ENCODE results near the gene GABRR1. TPM values are rescaled to one million over a fixed set of nuclear protein-coding genes. Genes with fewer than 3 reads are reported as not detected.

The GABRR1 gene
- total and polyA plus RNA-seq, 2 donors (not counting 3 experiments of a cell fraction or from before 2014, with no cell fraction given), result not detected

- POLR2A ChIA-PET, result no interaction called here
- no peak overlapping the region for H2AFZ ChIP-seq (ENCODE audit: low read depth, low read length)
- H3K4me3 ChIP-seq (replicated peaks in 1 of 3; ENCODE audit: insufficient read depth in 1 of 3, low read depth in 1 of 3, low read length in 3 of 3), result no peak overlapping the region
- no peak overlapping the region for H3K4me2 ChIP-seq (ENCODE audit: insufficient read depth, low read length)
- dilution Hi-C loops (cut with MboI; ENCODE audit: extremely low pct_ligation_motif_present, low sequenced_read_pairs), result no loop called here
- CTCF ChIA-PET, result no interaction called here
- H3K36me3 ChIP-seq (ENCODE audit: control insufficient read depth in 2 of 2, extremely low read depth in 1 of 2, insufficient read depth in 2 of 2, low read length in 2 of 2), result no peaks in the 10 kb centered on the region
- FAIRE-seq, result no peak
- TF ChIP-seq GATA2 (IDR thresholded peaks at IDR 0.05; ENCODE audit: insufficient read depth, insufficient read length, low read depth, low read length), result no peak
- TF ChIP-seq FOS (IDR thresholded peaks at IDR 0.05; ENCODE audit: borderline replicate concordance, insufficient read depth, low read length), result no peak
- no peak for TF ChIP-seq JUN (IDR thresholded peaks at IDR 0.05; ENCODE audit: borderline replicate concordance, insufficient read depth, insufficient read length, low read depth)
- no peak for TF ChIP-seq CTCF (IDR thresholded peaks at IDR 0.05; ENCODE audit: extremely low read depth in 1 of 2, insufficient read depth in 1 of 2, low read depth in 1 of 2, low read length in 2 of 2)
- no peaks in the 10 kb centered on the region for H3K9me3 ChIP-seq (replicated peaks; ENCODE audit: control insufficient read depth, insufficient read depth, low read length)
- no peaks in the 10 kb centered on the region for H3K4me1 ChIP-seq (ENCODE audit: control insufficient read depth, extremely low read depth, insufficient read depth, low read length)
- no peaks in the 10 kb centered on the region for H3K9me1 ChIP-seq (replicated peaks; ENCODE audit: control insufficient read depth, extremely low read depth, insufficient read depth, low read length)
- no peak overlapping the region for H3K27ac ChIP-seq (ENCODE audit: insufficient read depth, low read depth, low read length)
- H3K79me2 ChIP-seq (ENCODE audit: control insufficient read depth, insufficient read depth, low read length), result no peaks in the 10 kb centered on the region
- H3K9ac ChIP-seq (replicated peaks; ENCODE audit: extremely low read depth, insufficient read depth, low read length), result no peak overlapping the region
- H4K20me1 ChIP-seq (replicated peaks; ENCODE audit: control insufficient read depth, extremely low read depth, insufficient read depth, low read length), result no peaks in the 10 kb centered on the region
- BruUV-seq (replicated peaks), result no TSS peak
- intact Hi-C loops (cut with micrococcal nuclease), result no loop called here
- no peak for DNase-seq (ENCODE audit: low read depth, low spot score)
- no peaks in the 10 kb centered on the region for H3K27me3 ChIP-seq (ENCODE audit: control insufficient read depth in 2 of 2, insufficient read depth in 2 of 2, low read length in 2 of 2)
These were observed 45.0 kb downstream of the GABRR1 start for GRCh38 chr6:89172131-89172530.

- Histone ChIP-seq H3K4me1 (ENCODE audit: control insufficient read depth, extremely low read depth, insufficient read depth, low read length) (no peaks in the 10 kb centered on the region), H3K36me3 (ENCODE audit: control insufficient read depth in 2 of 2, extremely low read depth in 1 of 2, insufficient read depth in 2 of 2, low read length in 2 of 2) (peaks cover 0 to 3% of the 10 kb centered on the region in 2 experiments), H4K20me1 (replicated peaks; ENCODE audit: control insufficient read depth, extremely low read depth, insufficient read depth, low read length) (no peaks in the 10 kb centered on the region), H3K27me3 (ENCODE audit: control insufficient read depth in 2 of 2, insufficient read depth in 2 of 2, low read length in 2 of 2) (no peaks in the 10 kb centered on the region), H3K9me3 (replicated peaks; ENCODE audit: control insufficient read depth, insufficient read depth, low read length) (no peaks in the 10 kb centered on the region), H3K4me2 (ENCODE audit: insufficient read depth, low read length) (no peak overlapping the region), H3K4me3 (replicated peaks in 1 of 3; ENCODE audit: insufficient read depth in 1 of 3, low read depth in 1 of 3, low read length in 3 of 3) (no peak overlapping the region), H3K9ac (replicated peaks; ENCODE audit: extremely low read depth, insufficient read depth, low read length) (no peak overlapping the region), H3K79me2 (ENCODE audit: control insufficient read depth, insufficient read depth, low read length) (no peaks in the 10 kb centered on the region), H3K9me1 (replicated peaks; ENCODE audit: control insufficient read depth, extremely low read depth, insufficient read depth, low read length) (no peaks in the 10 kb centered on the region), H2AFZ (ENCODE audit: low read depth, low read length) (no peak overlapping the region), H3K27ac (ENCODE audit: insufficient read depth, low read depth, low read length) (no peak overlapping the region)
- BruUV-seq (replicated peaks), result no TSS peak
- no peak for TF ChIP-seq MYC (IDR thresholded peaks at IDR 0.05; ENCODE audit: low read depth, low read length)
- no peak for TF ChIP-seq JUN (IDR thresholded peaks at IDR 0.05; ENCODE audit: borderline replicate concordance, insufficient read depth, insufficient read length, low read depth)
- TF ChIP-seq POLR2AphosphoS5 (IDR thresholded peaks at IDR 0.05; ENCODE audit: insufficient read depth, low read depth, low read length), result no peak
- TF ChIP-seq POLR2A (IDR thresholded peaks at IDR 0.05; ENCODE audit: low read depth, low read length), result no peak
- no peak for TF ChIP-seq MAX (IDR thresholded peaks at IDR 0.05; ENCODE audit: insufficient read depth, insufficient read length)
- TF ChIP-seq CTCF (IDR thresholded peaks at IDR 0.05; ENCODE audit: extremely low read depth in 1 of 2, insufficient read depth in 1 of 2, low read depth in 1 of 2, low read length in 2 of 2), result no peak
- TF ChIP-seq EZH2 (IDR thresholded peaks at IDR 0.05; ENCODE audit: borderline replicate concordance, low read depth, low read length, severe bottlenecking), result no peak
- intact Hi-C loops (cut with micrococcal nuclease) (no loop called here), dilution Hi-C loops (cut with MboI; ENCODE audit: extremely low pct_ligation_motif_present, low sequenced_read_pairs) (no loop called here)
- CTCF ChIA-PET, result interaction anchor here (0.7 to 1.1 kb wide), 2 partner anchors 8 to 81 kb away, joined by 3 read pairs; no protein-coding TSS in a partner anchor
- FAIRE-seq (no peak), DNase-seq (ENCODE audit: low read depth, low spot score) (no peak)
- POLR2A ChIA-PET, result no interaction called here
These were observed 55.1 kb downstream of the GABRR1 start for GRCh38 chr6:89162047-89162371.

Measured in endothelial cell of umbilical vein (primary cell).